ENCODE measurements around the gene TBC1D14.

Gene TBC1D14

GRCh38 chr4:7037425-7037824, 127.8 kb downstream of the TBC1D14 start:
- H3K4me1 ChIP-seq (ENCODE audit: control insufficient read depth, insufficient read depth, low read length, poor library complexity, severe bottlenecking): peaks cover 36% of the 10 kb centered on the region
- H3K27ac ChIP-seq (ENCODE audit: low read depth, low read length, severe bottlenecking): no peak overlapping the region
- no peak overlapping the region for H3K4me3 ChIP-seq (ENCODE audit: extremely low read depth, insufficient read depth, low read length, poor library complexity, severe bottlenecking)
- peaks cover 5% of the 10 kb centered on the region for H3K36me3 ChIP-seq (ENCODE audit: control insufficient read depth, insufficient read depth, low read length)
- 85 to 100% methylated on average over 1 to 2 of the region's 6 CpGs for WGBS, 2 experiments (ENCODE audit: insufficient coverage in 2 of 2)
- no peaks in the 10 kb centered on the region for H3K9me3 ChIP-seq (ENCODE audit: control insufficient read depth, low read length)

- H3K4me1 ChIP-seq (ENCODE audit: control insufficient read depth, insufficient read depth, low read length, poor library complexity, severe bottlenecking): peaks cover 25% of the 10 kb centered on the region
- no peak overlapping the region for H3K4me3 ChIP-seq (ENCODE audit: extremely low read depth, insufficient read depth, low read length, poor library complexity, severe bottlenecking)
- no peaks in the 10 kb centered on the region for H3K9me3 ChIP-seq (ENCODE audit: control insufficient read depth, low read length)
- WGBS, 2 experiments (ENCODE audit: insufficient coverage in 2 of 2): 73 to 80% methylated on average over 1 of the region's 4 CpGs
- H3K27ac ChIP-seq (ENCODE audit: low read depth, low read length, severe bottlenecking): no peak overlapping the region
- peaks cover 7% of the 10 kb centered on the region for H3K36me3 ChIP-seq (ENCODE audit: control insufficient read depth, insufficient read depth, low read length)
Measured at GRCh38 chr4:7040765-7041164, 131.1 kb downstream of the TBC1D14 start.

GRCh38 chr4:7041246-7041645, 131.6 kb downstream of the TBC1D14 start:
- no peak overlapping the region for H3K27ac ChIP-seq (ENCODE audit: low read depth, low read length, severe bottlenecking)
- no peaks in the 10 kb centered on the region for H3K9me3 ChIP-seq (ENCODE audit: control insufficient read depth, low read length)
- H3K4me3 ChIP-seq (ENCODE audit: extremely low read depth, insufficient read depth, low read length, poor library complexity, severe bottlenecking): no peak overlapping the region
- peaks cover 10% of the 10 kb centered on the region for H3K36me3 ChIP-seq (ENCODE audit: control insufficient read depth, insufficient read depth, low read length)
- WGBS, 2 experiments (ENCODE audit: insufficient coverage in 2 of 2): 94 to 96% methylated on average over 18 to 19 of the region's 19 CpGs
- H3K4me1 ChIP-seq (ENCODE audit: control insufficient read depth, insufficient read depth, low read length, poor library complexity, severe bottlenecking): peaks cover 26% of the 10 kb centered on the region

- Histone ChIP-seq H3K4me1 (ENCODE audit: control insufficient read depth, insufficient read depth, low read length, poor library complexity, severe bottlenecking) (peaks cover 22% of the 10 kb centered on the region), H3K27ac (ENCODE audit: low read depth, low read length, severe bottlenecking) (peak overlapping the region; percentile 91), H3K4me3 (ENCODE audit: extremely low read depth, insufficient read depth, low read length, poor library complexity, severe bottlenecking) (peak overlapping the region; percentile 66), H3K36me3 (ENCODE audit: control insufficient read depth, insufficient read depth, low read length) (peaks cover 10% of the 10 kb centered on the region), H3K9me3 (ENCODE audit: control insufficient read depth, low read length) (no peaks in the 10 kb centered on the region)
- WGBS, 2 experiments (ENCODE audit: insufficient coverage in 2 of 2): 43 to 46% methylated on average over 38 to 41 of the region's 42 CpGs
Measured at GRCh38 chr4:7041801-7042502, 132.3 kb downstream of the TBC1D14 start.

- peak overlapping the region; percentile 91 for H3K27ac ChIP-seq (ENCODE audit: low read depth, low read length, severe bottlenecking)
- H3K4me3 ChIP-seq (ENCODE audit: extremely low read depth, insufficient read depth, low read length, poor library complexity, severe bottlenecking): peak overlapping the region; percentile 66
- peaks cover 22% of the 10 kb centered on the region for H3K4me1 ChIP-seq (ENCODE audit: control insufficient read depth, insufficient read depth, low read length, poor library complexity, severe bottlenecking)
- H3K9me3 ChIP-seq (ENCODE audit: control insufficient read depth, low read length): no peaks in the 10 kb centered on the region
- 0 to 1% methylated on average over 58 to 85 of the region's 90 CpGs for WGBS, 2 experiments (ENCODE audit: insufficient coverage in 2 of 2)
- peaks cover 12% of the 10 kb centered on the region for H3K36me3 ChIP-seq (ENCODE audit: control insufficient read depth, insufficient read depth, low read length)
Measured at GRCh38 chr4:7042503-7043283, 133.1 kb downstream of the TBC1D14 start.

GRCh38 chr4:7043284-7044136, 133.9 kb downstream of the TBC1D14 start, which contains the start of gene TADA2B:
TADA2B (plus strand) TSS chr4:7043372; CDS start chr4:7043580, 208 bp downstream.
- peak within 1 kb of the TSS; percentile 75 for H3K4me3 ChIP-seq (ENCODE audit: extremely low read depth, insufficient read depth, low read length, poor library complexity, severe bottlenecking)
- peak within 1 kb of the TSS; percentile 91 for H3K27ac ChIP-seq (ENCODE audit: low read depth, low read length, severe bottlenecking)
- H3K36me3 ChIP-seq (ENCODE audit: control insufficient read depth, insufficient read depth, low read length): peaks cover 18% of the 10 kb centered on the region
- H3K9me3 ChIP-seq (ENCODE audit: control insufficient read depth, low read length): no peaks in the 10 kb centered on the region
- peaks cover 18% of the 10 kb centered on the region for H3K4me1 ChIP-seq (ENCODE audit: control insufficient read depth, insufficient read depth, low read length, poor library complexity, severe bottlenecking)
- 0 to 1% methylated on average over 64 to 101 of the region's 119 CpGs for WGBS, 2 experiments (ENCODE audit: insufficient coverage in 2 of 2)

GRCh38 chr4:7044137-7044930, 134.7 kb downstream of the TBC1D14 start:
- no peak overlapping the region for H3K27ac ChIP-seq (ENCODE audit: low read depth, low read length, severe bottlenecking)
- WGBS, 2 experiments (ENCODE audit: insufficient coverage in 2 of 2): 37 to 42% methylated on average over 25 to 26 of the region's 29 CpGs

GRCh38 chr4:7045553-7045952, 135.9 kb downstream of the TBC1D14 start:
- no peaks in the 10 kb centered on the region for H3K9me3 ChIP-seq (ENCODE audit: control insufficient read depth, low read length)
- H3K4me1 ChIP-seq (ENCODE audit: control insufficient read depth, insufficient read depth, low read length, poor library complexity, severe bottlenecking): peaks cover 18% of the 10 kb centered on the region
- H3K4me3 ChIP-seq (ENCODE audit: extremely low read depth, insufficient read depth, low read length, poor library complexity, severe bottlenecking): no peak overlapping the region
- H3K27ac ChIP-seq (ENCODE audit: low read depth, low read length, severe bottlenecking): no peak overlapping the region
- peaks cover 28% of the 10 kb centered on the region for H3K36me3 ChIP-seq (ENCODE audit: control insufficient read depth, insufficient read depth, low read length)
- WGBS, 2 experiments (ENCODE audit: insufficient coverage in 2 of 2): 95 to 98% methylated on average over 7 of the region's 8 CpGs

More at GRCh38 chr4:7044137-7044930, 134.7 kb downstream of the TBC1D14 start:
- Histone ChIP-seq H3K36me3 (ENCODE audit: control insufficient read depth, insufficient read depth, low read length) (peaks cover 18% of the 10 kb centered on the region), H3K9me3 (ENCODE audit: control insufficient read depth, low read length) (no peaks in the 10 kb centered on the region), H3K4me1 (ENCODE audit: control insufficient read depth, insufficient read depth, low read length, poor library complexity, severe bottlenecking) (peaks cover 18% of the 10 kb centered on the region), H3K4me3 (ENCODE audit: extremely low read depth, insufficient read depth, low read length, poor library complexity, severe bottlenecking) (peak overlapping the region; percentile 75)

GRCh38 chr4:7045961-7046921, 136.6 kb downstream of the TBC1D14 start:
- Histone ChIP-seq H3K36me3 (ENCODE audit: control insufficient read depth, insufficient read depth, low read length) (peaks cover 31% of the 10 kb centered on the region), H3K4me3 (ENCODE audit: extremely low read depth, insufficient read depth, low read length, poor library complexity, severe bottlenecking) (no peak overlapping the region), H3K4me1 (ENCODE audit: control insufficient read depth, insufficient read depth, low read length, poor library complexity, severe bottlenecking) (peaks cover 18% of the 10 kb centered on the region), H3K9me3 (ENCODE audit: control insufficient read depth, low read length) (no peaks in the 10 kb centered on the region), H3K27ac (ENCODE audit: low read depth, low read length, severe bottlenecking) (no peak overlapping the region)
- 94 to 97% methylated on average over 21 to 23 of the region's 23 CpGs for WGBS, 2 experiments (ENCODE audit: insufficient coverage in 2 of 2)
